ENCODE measurements around the gene TBX1. TPM values are rescaled to one million over a fixed set of nuclear protein-coding genes. Genes with fewer than 3 reads are reported as not detected.
A peak's percentile ranks its signal among the peaks of the same experiment; 100 is the strongest.

TBX1 gene
- total RNA-seq, 1 donor from 2014 or later = not detected

- no peak for DNase-seq (ENCODE audit: low read depth, low spot score)
- Mint-ChIP-seq H3K36me3 (ENCODE audit: low read depth) (no peaks in the 10 kb centered on the region), H3K4me3 (no peak overlapping the region), H3K27ac (ENCODE audit: unreplicated experiment) (no peak overlapping the region), H3K4me1 (no peaks in the 10 kb centered on the region), H3K27me3 (ENCODE audit: low read depth) (peaks cover 72% of the 10 kb centered on the region), H3K9me3 (no peaks in the 10 kb centered on the region)
- no peak for TF ChIP-seq CTCF (conservative IDR thresholded peaks at IDR 0.05)
These were observed 6.4 kb upstream of the TBX1 start for GRCh38 chr22:19753996-19754700.

- no peaks in the 10 kb centered on the region for H3K36me3 Mint-ChIP-seq (ENCODE audit: low read depth)
- H3K9me3 Mint-ChIP-seq = no peaks in the 10 kb centered on the region
- H3K27me3 Mint-ChIP-seq (ENCODE audit: low read depth) = peaks cover 76% of the 10 kb centered on the region
- H3K4me1 Mint-ChIP-seq = peaks cover 4% of the 10 kb centered on the region
- DNase-seq (ENCODE audit: low read depth, low spot score) = no peak
- no peak for TF ChIP-seq CTCF (conservative IDR thresholded peaks at IDR 0.05)
- H3K4me3 Mint-ChIP-seq = no peak overlapping the region
- H3K27ac Mint-ChIP-seq (ENCODE audit: unreplicated experiment) = no peak overlapping the region
These were observed 5.9 kb upstream of the TBX1 start for GRCh38 chr22:19754701-19755144.

GRCh38 chr22:19755145-19755710, 5.3 kb upstream of the TBX1 start:
- H3K4me1 Mint-ChIP-seq = peaks cover 9% of the 10 kb centered on the region
- no peak for TF ChIP-seq CTCF (conservative IDR thresholded peaks at IDR 0.05)
- no peaks in the 10 kb centered on the region for H3K9me3 Mint-ChIP-seq
- H3K27ac Mint-ChIP-seq (ENCODE audit: unreplicated experiment) = no peak overlapping the region
- no peak overlapping the region for H3K4me3 Mint-ChIP-seq
- peaks cover 81% of the 10 kb centered on the region for H3K27me3 Mint-ChIP-seq (ENCODE audit: low read depth)
- DNase-seq (ENCODE audit: low read depth, low spot score) = no peak
- no peaks in the 10 kb centered on the region for H3K36me3 Mint-ChIP-seq (ENCODE audit: low read depth)

GRCh38 chr22:19755722-19756287, 4.8 kb upstream of the TBX1 start:
- Mint-ChIP-seq H3K36me3 (ENCODE audit: low read depth) (no peaks in the 10 kb centered on the region), H3K9me3 (no peaks in the 10 kb centered on the region), H3K27ac (ENCODE audit: unreplicated experiment) (no peak overlapping the region), H3K27me3 (ENCODE audit: low read depth) (peaks cover 83% of the 10 kb centered on the region), H3K4me1 (peaks cover 11% of the 10 kb centered on the region), H3K4me3 (no peak overlapping the region)
- DNase-seq (ENCODE audit: low read depth, low spot score) = no peak
- TF ChIP-seq CTCF (conservative IDR thresholded peaks at IDR 0.05) = no peak

- DNase-seq (ENCODE audit: low read depth, low spot score) = no peak
- Mint-ChIP-seq H3K27ac (ENCODE audit: unreplicated experiment) (no peak overlapping the region), H3K9me3 (no peaks in the 10 kb centered on the region), H3K4me3 (no peak overlapping the region), H3K4me1 (peaks cover 11% of the 10 kb centered on the region), H3K36me3 (ENCODE audit: low read depth) (no peaks in the 10 kb centered on the region), H3K27me3 (ENCODE audit: low read depth) (peaks cover 84% of the 10 kb centered on the region)
- TF ChIP-seq CTCF (conservative IDR thresholded peaks at IDR 0.05) = peak; percentile 64
These were observed 4.1 kb upstream of the TBX1 start for GRCh38 chr22:19756288-19757128.
